ENCODE measurements around the gene PPP2R2C. TPM values are rescaled to one million over a fixed set of nuclear protein-coding genes. Genes with fewer than 3 reads are reported as not detected.

PPP2R2C gene
- total RNA-seq, 1 donor from 2014 or later, result not detected

GRCh38 chr4:6328526-6328925, 143.9 kb downstream of the PPP2R2C start:
- no peaks in the 10 kb centered on the region for H3K36me3 Mint-ChIP-seq (ENCODE audit: unreplicated experiment)
- TF ChIP-seq CTCF (IDR thresholded peaks at IDR 0.05), result no peak
- H3K9me3 Mint-ChIP-seq (ENCODE audit: unreplicated experiment), result no peaks in the 10 kb centered on the region
- H3K27me3 Mint-ChIP-seq (ENCODE audit: unreplicated experiment), result peaks cover 16% of the 10 kb centered on the region
- no peak for DNase-seq (ENCODE audit: extremely low spot score, unreplicated experiment)
- no peaks in the 10 kb centered on the region for H3K4me1 Mint-ChIP-seq (ENCODE audit: unreplicated experiment)
- no peak overlapping the region for H3K4me3 Mint-ChIP-seq (ENCODE audit: unreplicated experiment)
- no peak overlapping the region for H3K27ac Mint-ChIP-seq (ENCODE audit: unreplicated experiment)

- Mint-ChIP-seq H3K4me3 (ENCODE audit: unreplicated experiment) (no peak overlapping the region), H3K27me3 (ENCODE audit: unreplicated experiment) (peaks cover 16% of the 10 kb centered on the region)
- peak; percentile 94 for DNase-seq (ENCODE audit: extremely low spot score, unreplicated experiment)
Observed at GRCh38 chr4:6327220-6327917, 145.0 kb downstream of the PPP2R2C start.

GRCh38 chr4:6326312-6327060, 145.9 kb downstream of the PPP2R2C start:
- Mint-ChIP-seq H3K9me3 (ENCODE audit: unreplicated experiment) (no peaks in the 10 kb centered on the region), H3K27me3 (ENCODE audit: unreplicated experiment) (peaks cover 16% of the 10 kb centered on the region), H3K27ac (ENCODE audit: unreplicated experiment) (no peak overlapping the region), H3K36me3 (ENCODE audit: unreplicated experiment) (no peaks in the 10 kb centered on the region), H3K4me1 (ENCODE audit: unreplicated experiment) (no peaks in the 10 kb centered on the region), H3K4me3 (ENCODE audit: unreplicated experiment) (no peak overlapping the region)
- TF ChIP-seq CTCF (IDR thresholded peaks at IDR 0.05), result no peak
- DNase-seq (ENCODE audit: extremely low spot score, unreplicated experiment), result no peak

More at GRCh38 chr4:6327220-6327917, 145.0 kb downstream of the PPP2R2C start:
- no peaks in the 10 kb centered on the region for H3K36me3 Mint-ChIP-seq (ENCODE audit: unreplicated experiment)
- no peaks in the 10 kb centered on the region for H3K4me1 Mint-ChIP-seq (ENCODE audit: unreplicated experiment)
- peak; percentile 96 for TF ChIP-seq CTCF (IDR thresholded peaks at IDR 0.05)
- no peak overlapping the region for H3K27ac Mint-ChIP-seq (ENCODE audit: unreplicated experiment)
- H3K9me3 Mint-ChIP-seq (ENCODE audit: unreplicated experiment), result no peaks in the 10 kb centered on the region

GRCh38 chr4:6325788-6326290, 146.6 kb downstream of the PPP2R2C start:
- DNase-seq (ENCODE audit: extremely low spot score, unreplicated experiment), result no peak
- H3K27ac Mint-ChIP-seq (ENCODE audit: unreplicated experiment), result no peak overlapping the region
- TF ChIP-seq CTCF (IDR thresholded peaks at IDR 0.05), result no peak

More at GRCh38 chr4:6325788-6326290, 146.6 kb downstream of the PPP2R2C start:
- H3K4me1 Mint-ChIP-seq (ENCODE audit: unreplicated experiment), result no peaks in the 10 kb centered on the region
- H3K9me3 Mint-ChIP-seq (ENCODE audit: unreplicated experiment), result peaks cover 2% of the 10 kb centered on the region
- H3K36me3 Mint-ChIP-seq (ENCODE audit: unreplicated experiment), result no peaks in the 10 kb centered on the region
- peaks cover 19% of the 10 kb centered on the region for H3K27me3 Mint-ChIP-seq (ENCODE audit: unreplicated experiment)
- H3K4me3 Mint-ChIP-seq (ENCODE audit: unreplicated experiment), result no peak overlapping the region
